GM10266 (cell line): ENCODE data around the gene ELMOD1.
"Not testable (repeated sequence)": the region's sequence is repeated elsewhere in the genome, so short reads cannot be mapped to it uniquely, and the experiment has no call there.

ENCODE experiments used
- DNase-seq: peaks from one replicate; pipeline ENCODE4 v3.0.0; 2012; ENCODE audit errors: extremely low spot score
- TF ChIP-seq, protein P1 (sequence below): IDR thresholded peaks from 2 replicates; pipeline ENCODE4 v1.5.1; 2012; ENCODE audit warnings: mild to moderate bottlenecking, low read depth; ENCODE audit not compliant: control insufficient read depth, insufficient read depth; ENCODE audit errors: missing control alignments

The ELMOD1 gene

DNA sequence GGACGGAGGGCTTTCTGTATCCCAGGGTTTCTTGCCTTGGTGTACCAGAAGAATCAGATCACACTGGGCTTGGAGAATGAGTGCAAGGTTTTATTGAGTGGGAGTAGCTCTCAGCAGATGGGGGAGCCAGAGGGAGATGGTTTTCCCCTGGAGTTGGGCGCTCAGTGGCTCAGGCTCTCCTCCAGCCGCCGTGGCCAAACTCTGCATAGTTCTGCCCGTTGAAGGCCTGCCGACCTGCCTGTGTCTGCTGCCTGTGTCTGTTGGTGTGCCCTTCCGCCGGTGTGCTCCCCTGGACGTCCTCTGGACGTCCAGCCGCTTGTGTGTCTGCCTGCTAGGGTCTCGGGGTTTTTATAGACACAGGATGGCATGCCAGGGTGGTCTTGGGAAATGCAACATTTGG is 20.9 kb upstream of the ELMOD1 start:
- DNase-seq = no peak
- TF ChIP-seq, protein P1, sequence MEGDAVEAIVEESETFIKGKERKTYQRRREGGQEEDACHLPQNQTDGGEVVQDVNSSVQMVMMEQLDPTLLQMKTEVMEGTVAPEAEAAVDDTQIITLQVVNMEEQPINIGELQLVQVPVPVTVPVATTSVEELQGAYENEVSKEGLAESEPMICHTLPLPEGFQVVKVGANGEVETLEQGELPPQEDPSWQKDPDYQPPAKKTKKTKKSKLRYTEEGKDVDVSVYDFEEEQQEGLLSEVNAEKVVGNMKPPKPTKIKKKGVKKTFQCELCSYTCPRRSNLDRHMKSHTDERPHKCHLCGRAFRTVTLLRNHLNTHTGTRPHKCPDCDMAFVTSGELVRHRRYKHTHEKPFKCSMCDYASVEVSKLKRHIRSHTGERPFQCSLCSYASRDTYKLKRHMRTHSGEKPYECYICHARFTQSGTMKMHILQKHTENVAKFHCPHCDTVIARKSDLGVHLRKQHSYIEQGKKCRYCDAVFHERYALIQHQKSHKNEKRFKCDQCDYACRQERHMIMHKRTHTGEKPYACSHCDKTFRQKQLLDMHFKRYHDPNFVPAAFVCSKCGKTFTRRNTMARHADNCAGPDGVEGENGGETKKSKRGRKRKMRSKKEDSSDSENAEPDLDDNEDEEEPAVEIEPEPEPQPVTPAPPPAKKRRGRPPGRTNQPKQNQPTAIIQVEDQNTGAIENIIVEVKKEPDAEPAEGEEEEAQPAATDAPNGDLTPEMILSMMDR = no peak

DNA sequence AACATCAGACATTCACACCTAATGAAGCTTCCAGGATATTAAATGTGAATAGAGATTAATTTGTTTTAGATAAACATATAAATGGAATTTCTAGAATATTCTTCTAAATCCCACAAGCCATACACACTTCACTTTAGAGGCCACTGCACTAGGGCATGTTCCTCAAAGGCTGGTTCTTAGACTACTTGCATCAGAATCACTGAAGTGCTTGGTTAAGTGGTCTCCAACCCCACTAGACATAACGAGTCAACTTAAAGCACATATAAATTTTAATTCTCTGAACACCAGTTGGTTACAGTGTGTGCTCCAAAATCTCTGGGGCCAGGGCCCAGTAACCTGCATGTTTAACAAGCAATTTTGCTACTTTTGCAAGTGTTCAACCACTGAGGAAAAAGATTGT is 17.5 kb upstream of the ELMOD1 start:
- no peak for DNase-seq
- TF ChIP-seq, protein P1 = no peak

- peak; percentile 42 for DNase-seq
- TF ChIP-seq, protein P1 = peak; percentile 68
Observed at GRCh38 chr11:107576497-107577345, 14.2 kb upstream of the ELMOD1 start.

DNA sequence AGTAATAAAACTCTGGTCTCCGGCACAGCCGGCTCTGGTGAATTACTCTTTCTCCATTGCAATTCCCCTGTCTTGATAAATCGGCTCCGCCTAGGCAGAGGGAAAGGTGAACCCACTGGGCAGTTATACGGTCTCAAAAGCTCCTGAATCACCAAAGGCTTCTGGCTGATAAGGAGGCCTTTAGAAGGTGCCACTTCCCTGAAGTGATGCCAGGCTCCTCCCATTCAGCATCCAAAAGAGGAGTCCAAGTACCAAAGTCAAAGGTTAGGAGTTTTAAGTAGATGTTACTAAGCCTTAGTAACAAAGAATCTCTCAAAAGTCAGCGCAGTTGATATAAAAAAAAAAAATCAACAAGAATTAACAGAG is 13.6 kb upstream of the ELMOD1 start:
- no peak for DNase-seq
- TF ChIP-seq, protein P1 = no peak

DNA sequence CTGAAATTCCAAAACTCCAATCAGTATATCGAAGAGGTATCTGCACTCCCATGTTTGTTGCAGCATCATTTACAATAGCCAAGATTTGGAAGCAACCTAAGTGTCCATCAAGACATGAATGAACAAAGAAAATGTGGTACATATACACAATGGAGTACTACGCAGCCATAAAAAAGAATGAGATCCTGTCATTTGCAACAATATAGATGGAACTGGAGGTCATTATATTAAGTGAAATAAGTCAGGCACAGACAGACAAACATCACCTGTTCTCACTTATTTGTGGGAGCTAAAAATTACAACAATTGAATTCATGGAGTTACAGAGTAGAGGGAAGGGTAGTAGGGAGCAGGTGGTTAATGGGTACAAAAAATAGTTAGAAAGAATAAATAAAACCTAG is 11.8 kb upstream of the ELMOD1 start:
- DNase-seq = not testable (repeated sequence)

DNA sequence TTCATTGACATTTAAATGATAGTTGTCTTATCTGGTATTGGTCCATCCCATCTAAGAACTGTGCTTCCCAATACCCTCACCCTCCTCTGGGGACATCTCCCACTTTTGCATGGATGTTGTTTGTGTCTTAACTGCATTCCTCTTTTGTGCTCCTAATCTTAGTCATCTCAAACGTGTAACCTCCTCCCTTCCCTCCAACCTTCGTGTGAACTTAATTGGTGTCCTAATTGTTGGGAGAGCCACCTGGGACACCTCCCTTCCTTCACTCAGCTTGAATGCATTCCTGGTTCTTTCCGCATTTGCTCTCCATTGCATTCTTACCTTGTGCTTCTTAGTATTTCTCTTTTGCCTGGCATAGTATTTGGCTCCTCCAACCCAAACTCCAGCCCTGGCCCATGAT is 9.8 kb upstream of the ELMOD1 start:
- no peak for DNase-seq
- TF ChIP-seq, protein P1 = no peak

- TF ChIP-seq, protein P1 = no peak
- no peak for DNase-seq
Observed at GRCh38 chr11:107583629-107584195, 7.2 kb upstream of the ELMOD1 start.
